ENCODE data around the gene EHMT1. TPM values are rescaled to one million over a fixed set of nuclear protein-coding genes. Genes with fewer than 3 reads are reported as not detected.
A peak's percentile ranks its signal among the peaks of the same experiment; 100 is the strongest.

Gene EHMT1
- total RNA-seq, 1 experiment from 2014 or later: 112 TPM

GRCh38 chr9:137680444-137681358 is 61.9 kb downstream of the EHMT1 start:
- H3K23ac ChIP-seq (ENCODE audit: insufficient read length, low read depth, low read length): no peak overlapping the region
- H2BK20ac ChIP-seq (ENCODE audit: low read depth, low read length, poor library complexity, severe bottlenecking): no peak overlapping the region
- peaks cover 57 to 72% of the 10 kb centered on the region in 2 experiments for H3K4me1 Mint-ChIP-seq
- peaks cover 3% of the 10 kb centered on the region for H3K23me2 ChIP-seq (ENCODE audit: insufficient read length, low read depth, low read length, poor library complexity, severe bottlenecking)
- H2AK5ac ChIP-seq (ENCODE audit: insufficient read length, low read length): no peak overlapping the region
- no peak overlapping the region for H3K56ac ChIP-seq (ENCODE audit: insufficient read length, low read depth, low read length)
- no peak overlapping the region for H2BK120ac ChIP-seq (ENCODE audit: low read depth, low read length, poor library complexity, severe bottlenecking)
- H3K4ac ChIP-seq (ENCODE audit: low read depth, low read length): no peak overlapping the region
- peak overlapping the region; percentile 74 to 97 (median 93); a peak in 6 of 7 replicates for H3K27ac Mint-ChIP-seq
- H3K14ac ChIP-seq (ENCODE audit: insufficient read depth, low read length): no peak overlapping the region; the same call in 1 of the 2 replicates
- H3K27me3 Mint-ChIP-seq (ENCODE audit: low read depth): no peaks in the 10 kb centered on the region
- no peak overlapping the region for H3T11ph ChIP-seq (ENCODE audit: low read length)
- H2AFZ ChIP-seq (ENCODE audit: low read length): no peak overlapping the region
- no peak overlapping the region for H2BK12ac ChIP-seq (ENCODE audit: insufficient read length, low read depth, low read length)
- no peak overlapping the region for H3K4me2 ChIP-seq (ENCODE audit: insufficient read depth, insufficient read length, low read length)
- WGBS (ENCODE audit: extremely low coverage, insufficient read length, low lambda C conversion rate): no CpG with 5 or more reads among the region's 18 CpGs
- peak overlapping the region; percentile 16 for H2BK5ac ChIP-seq (ENCODE audit: insufficient read length, low read length)
- no peaks in the 10 kb centered on the region for H3K9me3 ChIP-seq (ENCODE audit: control insufficient read depth, low read depth, low read length)
- H3K79me2 ChIP-seq (ENCODE audit: insufficient read depth, low read length): peaks cover 28% of the 10 kb centered on the region; the same call in 1 of the 2 replicates
- peaks cover 3% of the 10 kb centered on the region for H4K20me1 ChIP-seq (ENCODE audit: control insufficient read depth, insufficient read depth, insufficient read length)
- no peak overlapping the region for H4K8ac ChIP-seq (replicated peaks; ENCODE audit: insufficient read length, low read depth, low read length)
- no peaks in the 10 kb centered on the region for H3K27me3 ChIP-seq (ENCODE audit: insufficient read depth, low read length)
- no peak overlapping the region for H3K9ac ChIP-seq (ENCODE audit: extremely low read depth, insufficient read length, low read length)
- peak overlapping the region; percentile 40 for H3K18ac ChIP-seq (ENCODE audit: insufficient read length, low read depth, low read length)
- H3K36me3 Mint-ChIP-seq (ENCODE audit: insufficient read depth in 1 of 3, low read depth in 3 of 3): peaks cover 2 to 9% (median 8%) of the 10 kb centered on the region in 3 experiments; a peak in 5 of 7 replicates
- no peak overlapping the region for H4K5ac ChIP-seq (ENCODE audit: insufficient read length, low read depth, low read length)
- no peaks in the 10 kb centered on the region for H3K9me3 Mint-ChIP-seq
- no peak overlapping the region for H3K27ac ChIP-seq (ENCODE audit: insufficient read length, low read depth, low read length)
- TF ChIP-seq, protein P1, sequence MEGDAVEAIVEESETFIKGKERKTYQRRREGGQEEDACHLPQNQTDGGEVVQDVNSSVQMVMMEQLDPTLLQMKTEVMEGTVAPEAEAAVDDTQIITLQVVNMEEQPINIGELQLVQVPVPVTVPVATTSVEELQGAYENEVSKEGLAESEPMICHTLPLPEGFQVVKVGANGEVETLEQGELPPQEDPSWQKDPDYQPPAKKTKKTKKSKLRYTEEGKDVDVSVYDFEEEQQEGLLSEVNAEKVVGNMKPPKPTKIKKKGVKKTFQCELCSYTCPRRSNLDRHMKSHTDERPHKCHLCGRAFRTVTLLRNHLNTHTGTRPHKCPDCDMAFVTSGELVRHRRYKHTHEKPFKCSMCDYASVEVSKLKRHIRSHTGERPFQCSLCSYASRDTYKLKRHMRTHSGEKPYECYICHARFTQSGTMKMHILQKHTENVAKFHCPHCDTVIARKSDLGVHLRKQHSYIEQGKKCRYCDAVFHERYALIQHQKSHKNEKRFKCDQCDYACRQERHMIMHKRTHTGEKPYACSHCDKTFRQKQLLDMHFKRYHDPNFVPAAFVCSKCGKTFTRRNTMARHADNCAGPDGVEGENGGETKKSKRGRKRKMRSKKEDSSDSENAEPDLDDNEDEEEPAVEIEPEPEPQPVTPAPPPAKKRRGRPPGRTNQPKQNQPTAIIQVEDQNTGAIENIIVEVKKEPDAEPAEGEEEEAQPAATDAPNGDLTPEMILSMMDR (conservative IDR thresholded peaks at IDR 0.05): no peak
- no peak for DNase-seq
- H4K91ac ChIP-seq (ENCODE audit: insufficient read length, low read depth, low read length): peak overlapping the region; percentile 83
- H3K4me1 ChIP-seq (ENCODE audit: insufficient read depth, low read length): peaks cover 17% of the 10 kb centered on the region; the same call in 1 of the 2 replicates
- peaks cover 3% of the 10 kb centered on the region for H3K79me1 ChIP-seq (ENCODE audit: insufficient read depth, low read depth, low read length, poor library complexity, severe bottlenecking)
- no peak overlapping the region for H2BK15ac ChIP-seq (ENCODE audit: low read depth, low read length)
- peak overlapping the region in 1 of 2 experiments; percentile 68; a peak in 2 of 5 replicates for H3K4me3 Mint-ChIP-seq

Measured in H9 (cell line).